H1 (cell line): ENCODE results near the gene TDG. TPM values are rescaled to one million over a fixed set of nuclear protein-coding genes. Genes with fewer than 3 reads are reported as not detected.

ENCODE experiments used
- CTCF ChIA-PET: fragments of 300-600 bp; sonication (Branson Sonifier 250); formaldehyde crosslinking; loops from one replicate; lab custom pipeline; 2021; ENCODE audit not compliant: partially characterized antibody; lab: Charles Lee
- POLR2A ChIA-PET: fragments of 300-600 bp; sonication (Branson Sonifier 250); formaldehyde crosslinking; loops from one replicate; lab custom pipeline; 2021; ENCODE audit warnings: inconsistent platforms; ENCODE audit not compliant: partially characterized antibody; lab: Charles Lee
- DNase-seq, 2 experiments: peaks; one replicate each; pipeline versions ENCODE4 v3.0.0 to v3.0.0-alpha.2; 2010 to 2022; ENCODE audit warnings: low spot score in 2 of 2, low read depth in 1 of 2, mixed read lengths in 1 of 2
- FAIRE-seq: peaks from 2 replicates; lab custom pipeline; 2011; peaks lifted over from hg19 to GRCh38; lab: Jason Lieb, UNC
- H2AFZ ChIP-seq: 2 replicates; pipeline ENCODE4 v1.8.1; 2012; ENCODE audit warnings: low read length, inconsistent platforms
- H2AK5ac ChIP-seq: 2 replicates; pipeline ENCODE4 v1.6.1; 2013; ENCODE audit warnings: low read depth, low read length
- H2BK120ac ChIP-seq: replicated peaks from 2 replicates; pipeline ENCODE3; 2013; ENCODE audit warnings: low read depth, low read length, inconsistent platforms
- H2BK12ac ChIP-seq: 2 replicates; pipeline ENCODE4 v1.6.1; 2013; ENCODE audit warnings: low read depth, low read length
- H2BK15ac ChIP-seq: 2 replicates; pipeline ENCODE4 v1.6.1; 2013; ENCODE audit warnings: low read length
- H2BK20ac ChIP-seq: 2 replicates; pipeline ENCODE4 v1.6.1; 2013; ENCODE audit warnings: low read length
- H2BK5ac ChIP-seq: 2 replicates; pipeline ENCODE4 v1.6.1; 2013; ENCODE audit warnings: low read depth, low read length
- H3K14ac ChIP-seq: 2 replicates; pipeline ENCODE4 v1.6.1; 2013; ENCODE audit warnings: inconsistent platforms; ENCODE audit not compliant: insufficient read length
- H3K18ac ChIP-seq: 2 replicates; pipeline ENCODE4 v1.6.1; 2013; ENCODE audit warnings: low read length; ENCODE audit errors: extremely low read depth
- H3K23ac ChIP-seq: 2 replicates; pipeline ENCODE4 v1.6.1; 2013; ENCODE audit warnings: inconsistent platforms; ENCODE audit not compliant: insufficient read length
- H3K23me2 ChIP-seq: 2 replicates; pipeline ENCODE4 v1.6.1; 2013; ENCODE audit warnings: low read depth, low read length
- H3K27ac ChIP-seq: 2 replicates; pipeline ENCODE4 v1.6.1; 2011; ENCODE audit warnings: low read depth, low read length, inconsistent platforms
- H3K27me3 ChIP-seq, 4 experiments: replicated peaks in 1 of 4; 1 replicate in 1 of 4; 2 replicates in 3 of 4; pipeline versions ENCODE4 v1.6.1 to v1.8.1; 2011 to 2013; ENCODE audit warnings: low read length in 3 of 4, mild to moderate bottlenecking in 3 of 4, inconsistent platforms in 2 of 4, mixed read lengths in 2 of 4, moderate library complexity in 1 of 4; ENCODE audit not compliant: control insufficient read depth in 3 of 4, insufficient read depth in 3 of 4; ENCODE audit errors: extremely low read depth in 1 of 4
- H3K36me3 ChIP-seq, 4 experiments: 2 replicates each; pipeline versions ENCODE4 v1.6.1 to v1.8.1; 2011 to 2013; ENCODE audit warnings: mild to moderate bottlenecking in 4 of 4, low read length in 3 of 4, moderate library complexity in 2 of 4, control low read depth in 1 of 4, inconsistent platforms in 1 of 4; ENCODE audit not compliant: insufficient read depth in 4 of 4, control insufficient read depth in 2 of 4
- H3K4ac ChIP-seq: replicated peaks from 2 replicates; pipeline ENCODE3; 2013; ENCODE audit warnings: low read length, low read depth, mixed read lengths, inconsistent platforms; ENCODE audit not compliant: insufficient read length
- H3K4me1 ChIP-seq, 4 experiments: replicated peaks in 1 of 4; 1 replicate in 1 of 4; 2 replicates in 3 of 4; pipeline versions ENCODE4 v1.6.1 to v1.8.1; 2011 to 2013; ENCODE audit warnings: low read length in 3 of 4, inconsistent platforms in 2 of 4, mixed read lengths in 1 of 4; ENCODE audit not compliant: insufficient read depth in 4 of 4, control insufficient read depth in 3 of 4
- H3K4me2 ChIP-seq, 2 experiments: 2 replicates each; pipeline versions ENCODE4 v1.6.1 to v1.8.1; 2011 to 2013; ENCODE audit warnings: low read depth in 2 of 2, low read length in 2 of 2, control low read depth in 1 of 2, inconsistent platforms in 1 of 2, mild to moderate bottlenecking in 1 of 2; ENCODE audit not compliant: insufficient read depth in 1 of 2
- H3K4me3 ChIP-seq, 4 experiments: fragments of 200-600, 300-600 bp in 1 of 4; sonication (generic), shearing (Covaris generic), sonication (Bioruptor Twin) in 1 of 4; 2 replicates each; pipeline versions ENCODE4 v1.5.1 to v1.8.1; 2011 to 2016; ENCODE audit warnings: low read length in 4 of 4, low read depth in 3 of 4, control low read depth in 2 of 4, inconsistent platforms in 2 of 4, mild to moderate bottlenecking in 2 of 4, mixed read lengths in 1 of 4, moderate library complexity in 1 of 4; ENCODE audit not compliant: insufficient read depth in 2 of 4; ENCODE audit errors: extremely low read depth in 1 of 4
- H3K56ac ChIP-seq: replicated peaks from 2 replicates; pipeline ENCODE3; 2013; ENCODE audit warnings: low read depth, mild to moderate bottlenecking, mixed read lengths, low read length, inconsistent platforms; ENCODE audit not compliant: insufficient read length
- H3K79me1 ChIP-seq: 2 replicates; pipeline ENCODE4 v1.6.1; 2013; ENCODE audit warnings: low read depth, low read length, control low read depth
- H3K79me2 ChIP-seq, 2 experiments: 2 replicates each; pipeline versions ENCODE4 v1.6.1 to v1.8.1; 2012 to 2013; ENCODE audit warnings: low read length in 2 of 2, mild to moderate bottlenecking in 2 of 2, inconsistent platforms in 1 of 2; ENCODE audit not compliant: insufficient read depth in 2 of 2, control insufficient read depth in 1 of 2
- H3K9ac ChIP-seq, 4 experiments: replicated peaks in 1 of 4; 1 replicate in 1 of 4; 2 replicates in 3 of 4; pipeline versions ENCODE4 v1.6.1 to v1.8.1; 2011 to 2013; ENCODE audit warnings: low read depth in 3 of 4, low read length in 3 of 4, control low read depth in 2 of 4, mild to moderate bottlenecking in 2 of 4, moderate library complexity in 2 of 4, inconsistent platforms in 1 of 4; ENCODE audit errors: extremely low read depth in 1 of 4
- H3K9me3 ChIP-seq, 2 experiments: 2 replicates each; pipeline versions ENCODE4 v1.6.1 to v1.8.1; 2012 to 2013; ENCODE audit warnings: mild to moderate bottlenecking in 2 of 2, moderate library complexity in 2 of 2, control low read depth in 1 of 2, inconsistent platforms in 1 of 2, low read depth in 1 of 2, low read length in 1 of 2, mixed read lengths in 1 of 2; ENCODE audit not compliant: insufficient read depth in 2 of 2
- H4K20me1 ChIP-seq, 2 experiments: replicated peaks in 1 of 2; 2 replicates each; pipeline versions ENCODE3 to v1.8.1; 2011 to 2013; ENCODE audit warnings: inconsistent platforms in 2 of 2, low read length in 2 of 2, mild to moderate bottlenecking in 1 of 2; ENCODE audit not compliant: insufficient read depth in 2 of 2, control insufficient read depth in 1 of 2
- H4K5ac ChIP-seq: 2 replicates; pipeline ENCODE4 v1.6.1; 2013; ENCODE audit warnings: low read length, low read depth, mixed read lengths, inconsistent platforms; ENCODE audit not compliant: insufficient read length
- H4K8ac ChIP-seq: 2 replicates; pipeline ENCODE4 v1.8.0; 2013; ENCODE audit warnings: mild to moderate bottlenecking, moderate library complexity, low read length, inconsistent platforms; ENCODE audit not compliant: insufficient read depth; ENCODE audit errors: extremely low read depth
- H4K91ac ChIP-seq: replicated peaks from 2 replicates; pipeline ENCODE3; 2013; ENCODE audit warnings: low read length, mixed read lengths, inconsistent platforms; ENCODE audit not compliant: insufficient read length
- ASH2L ChIP-seq: fragments of 200-600, 300-600 bp; sonication (generic); IDR thresholded peaks from one replicate; pipeline ENCODE4 v1.7.1; 2017; ENCODE audit warnings: low read length
- CBX5 ChIP-seq: fragments of 300-800, 300-1000 bp; sonication (generic); IDR thresholded peaks from 2 replicates; pipeline ENCODE4 v1.7.1; 2016; ENCODE audit warnings: antibody characterized with exemption, low read length, low read depth
- CEBPB ChIP-seq: IDR thresholded peaks from 2 replicates; pipeline ENCODE4 v1.6.1; 2012; ENCODE audit warnings: low read depth, low read length
- MAX ChIP-seq: IDR thresholded peaks from 2 replicates; pipeline ENCODE4 v1.6.1; 2012; ENCODE audit warnings: inconsistent platforms
- POLR2A ChIP-seq, 2 experiments: IDR thresholded peaks; 1 replicate in 1 of 2; 2 replicates in 1 of 2; pipeline ENCODE4 v1.6.1; 2011; ENCODE audit warnings: low read depth in 2 of 2, low read length in 2 of 2, mild to moderate bottlenecking in 2 of 2; ENCODE audit errors: control extremely low read depth in 1 of 2
- POLR2AphosphoS5 ChIP-seq: IDR thresholded peaks from 2 replicates; pipeline ENCODE4 v1.6.1; 2011; ENCODE audit warnings: low read depth, low read length
- RXRA ChIP-seq: IDR thresholded peaks from 2 replicates; pipeline ENCODE4 v1.6.1; 2011; ENCODE audit warnings: low read depth, mild to moderate bottlenecking, low read length, moderate library complexity; ENCODE audit not compliant: insufficient read depth
- SP2 ChIP-seq: IDR thresholded peaks from 2 replicates; pipeline ENCODE4 v1.6.1; 2012; ENCODE audit warnings: mild to moderate bottlenecking, low read length, inconsistent platforms
- SRF ChIP-seq: IDR thresholded peaks from 2 replicates; pipeline ENCODE4 v1.6.1; 2011; ENCODE audit warnings: mild to moderate bottlenecking, low read depth, low read length, moderate library complexity
- TCF12 ChIP-seq: IDR thresholded peaks from 2 replicates; pipeline ENCODE4 v1.6.1; 2011; ENCODE audit warnings: low read depth, mild to moderate bottlenecking, low read length
- USF2 ChIP-seq: IDR thresholded peaks from 2 replicates; pipeline ENCODE4 v1.6.1; 2011; ENCODE audit warnings: low read length, improper control_type of control experiment
- ZNF274 ChIP-seq: IDR thresholded peaks from 2 replicates; pipeline ENCODE4 v1.7.0; 2012; ENCODE audit warnings: low read length, borderline replicate concordance; ENCODE audit errors: extremely low read depth
- WGBS, 2 experiments: shearing (Covaris generic) in 1 of 2; methylation state at CpG; one replicate each; pipeline versions ENCODE4 v1.1.6 to v1.1.7; 2013 to 2015; ENCODE audit warnings: low lambda C conversion rate in 2 of 2, mixed read lengths in 2 of 2, inconsistent platforms in 1 of 2, low coverage in 1 of 2, missing lambda C conversion rate in 1 of 2; ENCODE audit not compliant: insufficient replicate concordance in 2 of 2, insufficient coverage in 1 of 2, insufficient read length in 1 of 2; ENCODE audit errors: extremely low coverage in 1 of 2, missing lambda C conversion rate in 1 of 2; 5-methylcytosine and 5-hydroxymethylcytosine counted together
- polyA plus RNA-seq, 7 experiments: library from polyadenylated mRNA; depleted of rRNA in 3 of 7; stranded (reverse) in 5 of 7; unstranded in 2 of 7; fragments of >200 nt in 5 of 7; fragments of 200-250 nt in 2 of 7; gene quantifications; 1 replicate in 5 of 7; 2 replicates in 1 of 7; 4 replicates in 1 of 7; pipeline versions ENCODE4 v1.2.1 to v1.2.3, GENCODE V29; 2011 to 2013; ENCODE audit warnings: missing spikeins in 2 of 7, mixed read lengths in 2 of 7
- total RNA-seq: library from RNA; stranded (reverse); fragmentation: NEBNext Ultra II Directional; extraction: Animal tissue kit (Norgen Biotek cat#: 25700); gene quantifications from 2 replicates; pipeline ENCODE4 v1.2.1, GENCODE V29; 2021

Gene TDG
- total and polyA plus RNA-seq, 2 of the 8 experiments (the other 6 are each of a cell fraction or from before 2014, with no cell fraction given) = 22.7 to 47.8 TPM

DNA sequence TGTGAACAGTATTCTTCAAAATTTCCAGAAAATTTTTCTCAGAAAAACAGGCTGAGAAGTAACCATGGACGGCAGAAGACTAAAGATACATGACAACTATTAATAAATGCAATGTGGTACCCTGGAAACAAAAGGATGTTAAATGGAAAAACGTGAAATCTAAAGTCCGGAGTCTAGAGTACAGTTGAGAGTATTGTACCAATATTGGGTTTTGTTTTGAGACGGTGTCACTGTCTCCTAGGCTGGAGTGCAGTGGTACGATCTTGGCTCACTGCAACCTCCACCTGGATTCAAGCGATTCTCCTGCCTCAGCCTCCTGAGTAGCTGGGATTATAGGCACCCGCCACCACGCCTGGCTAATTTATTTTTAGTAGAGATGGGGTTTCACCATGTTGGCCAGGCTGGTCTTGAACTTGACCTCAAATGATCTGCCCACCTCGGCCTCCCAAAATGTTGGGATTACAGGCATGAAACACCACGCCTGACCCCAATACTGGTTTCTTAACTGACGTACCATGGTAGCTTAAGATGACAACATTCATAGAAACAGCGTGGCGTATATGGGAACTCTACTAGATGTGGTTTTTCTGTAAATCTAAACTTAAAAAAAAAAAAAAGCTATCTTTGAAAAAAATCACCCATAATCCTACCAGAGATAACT, 16.8 kb upstream of the TDG start:
- Histone ChIP-seq H3K56ac (no peak overlapping the region), H3K79me2 (peaks cover 0 to 4% of the 10 kb centered on the region in 2 experiments; a peak in 2 of 4 replicates), H4K20me1 (peaks cover 2 to 14% of the 10 kb centered on the region in 2 experiments), H4K91ac (no peak overlapping the region), H3K14ac (no peak overlapping the region), H3K36me3 (peaks cover 27 to 97% (median 66%) of the 10 kb centered on the region in 4 experiments), H4K8ac (no peak overlapping the region), H3K23me2 (no peaks in the 10 kb centered on the region), H3K4ac (no peak overlapping the region), H3K27me3 (no peaks in the 10 kb centered on the region), H3K27ac (no peak overlapping the region), H2AK5ac (no peak overlapping the region), H3K9ac (no peak overlapping the region), H3K4me3 (no peak overlapping the region), H2BK5ac (no peak overlapping the region), H3K9me3 (no peaks in the 10 kb centered on the region), H3K18ac (no peak overlapping the region), H2BK120ac (no peak overlapping the region), H3K23ac (no peak overlapping the region), H2BK12ac (no peak overlapping the region), H4K5ac (no peak overlapping the region), H2AFZ (no peak overlapping the region), H3K79me1 (no peaks in the 10 kb centered on the region), H3K4me1 (no peaks in the 10 kb centered on the region), H2BK15ac (no peak overlapping the region), H2BK20ac (no peak overlapping the region), H3K4me2 (no peak overlapping the region)
- TF ChIP-seq SP2 (no peak), CBX5 (no peak), SRF (no peak), USF2 (no peak), RXRA (no peak), TCF12 (no peak), ASH2L (no peak), POLR2A (IDR thresholded peaks at IDR 0.05; ENCODE audit: control extremely low read depth in 1 of 2, low read depth in 2 of 2, low read length in 2 of 2) (peak; percentile 36 to 37; a peak in 2 of 3 replicates), POLR2AphosphoS5 (peak; percentile 73), CEBPB (no peak), MAX (no peak), ZNF274 (no peak)
- 78% methylated on average over 13 of the region's 13 CpGs; no CpG with 5 or more reads in 1 of the 2 experiments for WGBS, 2 experiments
- DNase-seq (no peak), FAIRE-seq (no peak)
- ChIA-PET CTCF (interaction anchor here (1.2 kb wide), 1 partner anchor 160 kb away, joined by 3 read pairs; no protein-coding TSS in a partner anchor), POLR2A (interaction anchor here (0.9 to 8.7 kb wide), 10 partner anchors 9 to 131 kb away, joined by 3 to 80 read pairs (median 3); partner anchors contain the start of gene TDG)
